HG03469 (cell line): ENCODE measurements around the gene UBL3.

ENCODE experiments used
- ATAC-seq: cut with Tn5 transposase; IDR thresholded peaks from one replicate; pipeline ENCODE4 v1.9.1; 2021; ENCODE audit warnings: mild to moderate bottlenecking, moderate library complexity, moderate number of reproducible peaks; ENCODE audit not compliant: unreplicated experiment

Gene UBL3

GRCh38 chr13:29858231-29858630 is 7.8 kb upstream of the UBL3 start:
- ATAC-seq: no peak

DNA sequence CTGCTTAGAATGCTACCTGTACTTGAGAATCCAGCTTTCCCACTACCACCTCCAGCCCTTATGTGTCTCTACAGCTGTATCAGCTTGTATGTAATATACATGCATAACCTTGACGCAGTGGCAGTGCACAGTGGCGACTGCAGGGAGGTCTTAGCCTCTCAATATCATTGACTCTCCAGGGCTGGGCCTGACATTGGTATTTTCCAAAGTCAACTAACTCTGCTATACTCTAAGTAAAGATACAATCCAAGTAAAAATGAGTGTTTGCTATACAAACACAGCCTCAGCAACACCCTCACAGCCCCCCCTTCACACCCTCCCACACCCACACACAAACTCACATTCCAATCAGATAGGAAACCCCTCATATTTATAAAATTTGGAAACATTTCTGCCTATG is 6.7 kb upstream of the UBL3 start:
- ATAC-seq: no peak

DNA sequence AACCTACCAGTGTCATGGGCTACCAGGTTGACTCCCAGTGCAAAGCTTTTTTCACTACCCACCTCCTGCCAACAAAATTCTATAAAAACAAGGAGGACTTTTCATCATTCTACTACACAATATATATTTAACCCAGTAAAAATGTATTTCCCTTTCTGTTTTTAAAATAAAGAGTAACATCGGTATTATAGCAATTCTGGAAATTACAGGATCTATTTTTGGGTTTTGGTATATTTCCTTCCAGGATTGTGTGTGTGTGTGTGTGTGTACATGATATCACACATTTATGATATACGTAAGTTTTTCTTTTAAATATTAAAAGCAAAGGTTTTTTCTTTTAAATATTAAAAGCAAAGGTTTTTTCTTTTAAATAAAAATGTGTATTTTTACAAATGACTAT is 6.0 kb upstream of the UBL3 start:
- no peak for ATAC-seq

DNA sequence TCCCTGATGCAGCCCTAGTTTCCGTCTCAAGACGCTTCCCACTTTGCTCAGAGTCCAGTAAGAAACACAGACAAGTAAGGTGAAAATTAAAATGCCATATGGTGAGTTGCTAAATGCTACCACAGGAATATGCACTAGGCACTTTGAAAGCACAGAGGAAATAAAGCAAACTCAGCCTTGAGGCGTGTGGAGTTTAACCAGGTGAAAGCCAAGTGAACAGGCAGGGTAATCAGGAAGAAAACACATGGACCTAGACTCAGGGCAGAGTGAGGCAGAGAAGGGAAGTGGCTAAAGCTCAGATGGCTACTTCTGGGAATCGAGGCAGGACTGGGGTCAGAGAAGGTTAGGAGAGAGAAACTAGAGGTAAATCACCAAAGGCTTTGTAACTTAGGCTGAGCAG is 5.4 kb upstream of the UBL3 start:
- ATAC-seq: no peak

- ATAC-seq: no peak
Measured at GRCh38 chr13:29855009-29855408, 4.6 kb upstream of the UBL3 start.

DNA sequence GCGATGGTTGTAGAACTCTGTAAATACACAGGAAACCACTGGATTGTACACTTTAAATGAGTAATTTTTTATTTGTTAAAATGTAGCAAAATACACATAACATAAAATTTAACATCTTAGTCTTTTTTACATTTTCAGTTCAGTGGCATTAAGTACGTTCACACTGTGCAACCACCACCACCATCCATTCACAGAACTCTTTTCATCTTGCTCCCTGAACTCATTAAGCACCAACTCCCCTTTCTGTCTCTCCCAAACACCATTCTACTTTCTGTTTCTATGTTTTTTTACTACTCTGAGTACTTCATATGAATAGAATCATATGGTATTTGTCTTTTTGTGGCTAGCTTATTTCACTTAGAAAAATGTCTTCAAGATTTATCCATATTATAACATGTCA is 2.7 kb upstream of the UBL3 start:
- no peak for ATAC-seq

- ATAC-seq: no peak
Measured at GRCh38 chr13:29852472-29853054, 2.1 kb upstream of the UBL3 start.

GRCh38 chr13:29849731-29850212 is 645 bp downstream of the UBL3 start:
- no peak for ATAC-seq

GRCh38 chr13:29849071-29849631 is 1.3 kb downstream of the UBL3 start:
- ATAC-seq: no peak

GRCh38 chr13:29847501-29847983 is 2.9 kb downstream of the UBL3 start:
- no peak for ATAC-seq

- ATAC-seq: no peak
Measured at GRCh38 chr13:29846475-29847256, 3.8 kb downstream of the UBL3 start.

- no peak for ATAC-seq
Measured at GRCh38 chr13:29845440-29846056, 4.9 kb downstream of the UBL3 start.

- ATAC-seq: no peak
Measured at GRCh38 chr13:29844441-29844840, 6.0 kb downstream of the UBL3 start.

- no peak for ATAC-seq
Measured at GRCh38 chr13:29840585-29840984, 9.8 kb downstream of the UBL3 start.

DNA sequence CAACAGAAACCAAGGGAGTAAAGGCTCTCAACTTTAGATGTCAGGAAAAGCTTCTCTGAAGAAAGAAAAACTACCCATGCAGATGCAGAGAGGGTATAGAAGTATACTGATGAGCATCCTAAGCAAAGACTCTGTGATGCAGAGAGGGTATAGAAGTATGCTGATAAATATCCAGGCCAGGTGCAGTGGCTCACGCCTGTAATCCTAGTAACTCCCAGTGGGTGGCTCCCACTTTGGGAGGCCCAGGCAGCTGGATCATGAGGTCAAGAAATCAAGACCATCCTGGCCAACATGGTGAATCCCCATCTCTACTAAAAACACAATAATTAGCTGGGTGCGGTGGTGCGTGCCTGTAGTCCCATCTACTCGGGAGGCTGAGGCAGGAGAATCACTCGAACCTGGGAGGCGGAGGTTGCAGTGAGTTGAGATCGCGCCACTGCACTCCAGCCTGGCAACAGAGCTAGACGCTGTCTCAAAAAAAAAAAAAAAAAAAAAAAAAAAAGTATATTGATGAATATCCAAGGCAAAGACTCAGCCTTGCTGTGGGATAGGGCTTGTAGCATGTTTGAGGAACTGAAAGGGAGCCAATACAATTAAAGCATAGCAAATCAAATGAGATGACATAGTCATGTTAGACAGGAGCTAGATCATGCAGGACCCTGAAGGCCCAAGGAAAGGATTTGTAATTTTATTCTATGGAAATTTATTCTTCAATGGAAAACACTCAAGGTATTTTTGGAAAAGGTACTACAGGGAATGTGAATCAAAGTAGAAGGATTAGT is 14.9 kb downstream of the UBL3 start:
- ATAC-seq: no peak

GRCh38 chr13:29832761-29833298 is 17.6 kb downstream of the UBL3 start:
- no peak for ATAC-seq

GRCh38 chr13:29830000-29830399 is 20.4 kb downstream of the UBL3 start:
- ATAC-seq: no peak

GRCh38 chr13:29819143-29819542 is 31.3 kb downstream of the UBL3 start:
- no peak for ATAC-seq

GRCh38 chr13:29817604-29818378 is 32.6 kb downstream of the UBL3 start:
- ATAC-seq: peak; percentile 91

GRCh38 chr13:29816715-29817114 is 33.7 kb downstream of the UBL3 start:
- no peak for ATAC-seq
